HEK293T (cell line): Measurements from ENCODE around the gene ROR1.

Source experiments
- BHLHE40 ChIP-seq: fragments of 450-650 bp; IDR thresholded peaks from 2 replicates; pipeline ENCODE4 v1.6.1; 2016; ENCODE audit warnings: mild to moderate bottlenecking, moderate library complexity, borderline replicate concordance
- CTBP1 ChIP-seq: fragments of 450-650 bp; IDR thresholded peaks from 2 replicates; pipeline ENCODE4 v1.6.1; 2016; ENCODE audit warnings: borderline replicate concordance
- ELF4 ChIP-seq: fragments of 450-650 bp; IDR thresholded peaks from 2 replicates; pipeline ENCODE4 v1.6.1; 2017; ENCODE audit warnings: antibody characterized with exemption
- FOXA1 ChIP-seq: fragments of 450-650 bp; IDR thresholded peaks from 2 replicates; pipeline ENCODE4 v1.6.1; 2016; ENCODE audit warnings: mild to moderate bottlenecking
- FOXK2 ChIP-seq: fragments of 450-650 bp; IDR thresholded peaks from 2 replicates; pipeline ENCODE4 v1.6.1; 2016; ENCODE audit warnings: mild to moderate bottlenecking
- FOXM1 ChIP-seq: fragments of 450-650 bp; IDR thresholded peaks from 2 replicates; pipeline ENCODE4 v1.6.1; 2017; ENCODE audit warnings: mild to moderate bottlenecking, borderline replicate concordance
- HDGF ChIP-seq: fragments of 450-650 bp; IDR thresholded peaks from 2 replicates; pipeline ENCODE4 v1.6.1; 2017; ENCODE audit warnings: antibody characterized with exemption, borderline replicate concordance
- L3MBTL2 ChIP-seq: fragments of 450-650 bp; conservative IDR thresholded peaks from 2 replicates; pipeline ENCODE4 v1.6.1; 2016; ENCODE audit warnings: mild to moderate bottlenecking
- LEF1 ChIP-seq: fragments of 450-650 bp; IDR thresholded peaks from 2 replicates; pipeline ENCODE4 v1.6.1; 2017; ENCODE audit warnings: mild to moderate bottlenecking, borderline replicate concordance
- NFRKB ChIP-seq: fragments of 450-650 bp; IDR thresholded peaks from 2 replicates; pipeline ENCODE4 v1.6.1; 2016; ENCODE audit warnings: mild to moderate bottlenecking, moderate library complexity
- SP1 ChIP-seq: fragments of 450-650 bp; IDR thresholded peaks from 2 replicates; pipeline ENCODE4 v1.6.1; 2017
- SUZ12 ChIP-seq: fragments of 450-650 bp; IDR thresholded peaks from 2 replicates; pipeline ENCODE4 v1.6.1; 2016; ENCODE audit warnings: mild to moderate bottlenecking
- TARDBP ChIP-seq: fragments of 450-650 bp; IDR thresholded peaks from 2 replicates; pipeline ENCODE4 v1.6.1; 2016

DNA sequence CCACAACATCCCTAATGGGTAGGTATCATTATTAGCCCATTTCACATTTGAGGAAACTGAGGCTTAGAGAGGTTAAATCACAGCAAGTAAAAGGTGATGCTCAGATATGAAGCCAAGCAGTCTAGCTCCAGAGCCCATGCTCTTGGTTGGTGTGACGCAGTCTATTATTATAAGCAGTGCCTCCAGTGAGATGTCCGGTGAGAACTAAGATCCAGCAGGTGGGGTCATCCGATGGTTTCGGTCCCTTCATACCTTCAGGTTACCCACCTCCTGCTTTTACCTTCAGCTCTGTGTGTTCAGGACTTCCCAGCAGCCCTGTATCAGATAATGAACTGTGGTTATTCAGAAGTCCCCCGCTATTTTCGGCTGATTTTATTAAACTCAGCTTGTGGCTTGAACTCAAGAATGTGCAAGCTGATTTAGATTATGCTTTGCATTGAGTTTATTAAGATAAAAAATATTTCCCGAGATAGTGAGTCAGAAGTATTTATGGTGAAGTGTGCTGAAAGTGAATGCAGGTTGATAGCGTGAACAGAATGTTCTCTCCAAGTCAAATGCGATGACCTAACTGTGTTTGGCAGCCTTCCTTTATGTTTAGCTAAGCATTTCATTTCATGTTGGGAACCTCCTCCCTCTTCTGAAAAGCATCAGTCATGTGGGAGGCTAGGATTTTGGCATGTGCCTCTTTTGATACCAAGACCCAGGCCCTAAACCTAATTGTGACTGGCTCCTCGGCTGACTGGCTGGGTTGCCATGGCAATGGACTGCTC lies 268.7 kb downstream of the ROR1 start:
- TF ChIP-seq TARDBP (no peak), ELF4 (no peak), FOXA1 (no peak), HDGF (no peak), FOXM1 (no peak), BHLHE40 (no peak), SP1 (no peak), CTBP1 (no peak), FOXK2 (no peak), LEF1 (no peak), SUZ12 (no peak), L3MBTL2 (no peak), NFRKB (no peak)
